Middle frontal gyrus (tissue), 1 donor: ENCODE data around the gene ARL15.
"Not testable (repeated sequence)": the region's sequence is repeated elsewhere in the genome, so short reads cannot be mapped to it uniquely, and the experiment has no call there.

Source experiments
- DNase-seq: peaks from one replicate; pipeline ENCODE4 v3.0.0-alpha.2; 2015; ENCODE audit warnings: low spot score; ENCODE audit errors: extremely low spot score

ARL15 gene

GRCh38 chr5:54310433-54311175 lies at the start of gene ARL15:
Gene ARL15, minus strand, starts transcription at chr5:54310573.
- DNase-seq: peak; percentile 95

GRCh38 chr5:54360089-54360488 lies 49.7 kb upstream of the ARL15 start:
- no peak for DNase-seq

DNA sequence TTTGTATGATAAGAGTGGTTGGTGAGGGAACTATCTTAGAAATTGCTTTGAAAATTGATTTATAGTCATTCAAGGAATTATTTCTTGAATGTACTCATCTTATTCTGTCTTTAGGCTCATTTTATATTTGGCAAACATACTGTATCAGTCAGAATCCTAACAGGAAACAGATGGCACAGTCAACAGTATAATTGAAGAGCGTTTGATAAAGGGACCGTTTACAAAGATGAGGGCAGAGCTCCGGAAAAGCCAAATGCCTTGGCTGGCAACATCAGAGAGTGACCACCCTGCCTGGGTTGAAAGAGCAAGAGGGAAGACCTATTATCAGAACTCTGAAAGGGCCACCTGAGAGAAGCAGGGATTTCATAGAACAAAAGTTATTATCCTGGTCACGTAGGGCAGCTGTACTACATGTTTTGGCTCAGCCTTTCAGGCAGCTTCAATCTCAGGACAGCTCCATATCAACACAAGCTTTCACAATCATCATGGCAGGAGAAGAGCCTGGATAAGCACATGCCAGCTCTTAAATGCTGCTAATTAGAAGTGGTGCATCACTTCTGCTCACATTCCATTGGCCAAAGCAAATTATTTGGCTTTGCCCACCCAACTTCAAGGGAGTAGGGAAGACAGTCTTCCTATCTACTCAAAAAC lies 47.2 kb upstream of the ARL15 start:
- DNase-seq: no peak

GRCh38 chr5:54353933-54354564 lies 43.7 kb upstream of the ARL15 start:
- DNase-seq: not testable (repeated sequence)

- not testable (repeated sequence) for DNase-seq
These were observed 42.2 kb upstream of the ARL15 start for GRCh38 chr5:54352580-54352979.

DNA sequence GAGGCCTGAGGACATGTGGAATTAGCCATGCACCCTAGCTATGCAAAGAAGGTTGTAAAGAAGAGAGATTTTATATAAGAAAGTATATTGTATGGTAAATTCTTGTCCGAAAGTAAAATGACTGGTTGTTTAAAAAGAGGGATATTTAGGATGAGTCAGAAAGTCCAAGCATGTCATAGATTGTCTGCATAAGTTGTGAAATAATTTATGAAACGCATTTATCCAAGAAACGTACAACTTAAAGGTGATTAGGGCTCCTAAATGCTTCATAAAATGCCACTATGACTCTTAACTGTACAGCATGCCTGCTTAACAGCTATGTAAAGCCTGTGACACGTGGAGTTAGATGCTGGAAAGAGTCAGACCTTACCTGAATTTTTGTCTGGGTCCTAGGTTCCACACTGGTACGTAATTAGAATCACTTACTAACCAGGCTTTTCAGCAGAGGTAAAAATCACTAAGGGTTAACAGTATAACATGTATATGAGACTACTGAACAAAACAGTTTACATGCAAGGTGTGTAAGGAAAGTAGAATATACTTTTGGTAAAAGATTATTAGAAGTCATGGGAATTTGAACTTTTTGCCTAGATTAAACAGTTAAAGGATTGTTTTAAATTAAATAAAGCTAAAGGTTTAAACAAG lies 37.0 kb upstream of the ARL15 start:
- no peak for DNase-seq

GRCh38 chr5:54344653-54345052 lies 34.3 kb upstream of the ARL15 start:
- no peak for DNase-seq

DNA sequence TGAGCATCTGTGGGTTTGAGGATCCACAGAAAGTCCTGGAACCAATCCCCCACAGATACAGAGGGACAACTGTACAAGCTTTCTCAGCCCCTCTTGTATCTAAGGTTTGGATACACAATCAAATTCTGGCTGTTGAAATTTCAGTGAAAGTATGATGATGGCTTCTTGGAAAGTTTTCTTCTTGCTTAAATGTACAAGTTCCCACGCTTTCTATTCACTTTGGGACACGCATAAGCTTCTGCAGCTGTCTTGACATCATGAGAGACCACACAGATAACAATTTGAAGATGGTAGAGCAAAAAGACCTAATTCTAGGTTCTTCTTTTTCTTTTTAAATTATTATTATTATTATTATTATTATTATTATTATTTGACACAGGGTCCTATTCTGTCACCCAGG lies 31.6 kb upstream of the ARL15 start:
- DNase-seq: no peak

DNA sequence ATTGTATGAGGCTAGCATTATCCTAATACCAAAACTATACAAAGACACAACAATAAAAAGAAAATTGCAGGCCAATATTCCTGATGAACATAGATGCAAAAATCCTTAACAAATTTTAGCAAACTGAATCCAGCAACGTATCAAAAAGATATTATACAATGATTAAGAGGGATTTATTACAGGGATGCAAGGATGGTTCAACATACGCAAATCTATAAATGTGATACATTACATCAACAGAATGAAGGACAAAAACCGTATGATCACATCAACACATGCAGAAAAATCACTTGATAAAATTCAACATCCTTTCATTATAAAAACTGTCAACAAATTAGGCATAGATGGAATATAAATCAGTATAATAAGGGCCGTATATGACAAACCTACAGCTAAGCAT lies 27.1 kb upstream of the ARL15 start:
- no peak for DNase-seq

DNA sequence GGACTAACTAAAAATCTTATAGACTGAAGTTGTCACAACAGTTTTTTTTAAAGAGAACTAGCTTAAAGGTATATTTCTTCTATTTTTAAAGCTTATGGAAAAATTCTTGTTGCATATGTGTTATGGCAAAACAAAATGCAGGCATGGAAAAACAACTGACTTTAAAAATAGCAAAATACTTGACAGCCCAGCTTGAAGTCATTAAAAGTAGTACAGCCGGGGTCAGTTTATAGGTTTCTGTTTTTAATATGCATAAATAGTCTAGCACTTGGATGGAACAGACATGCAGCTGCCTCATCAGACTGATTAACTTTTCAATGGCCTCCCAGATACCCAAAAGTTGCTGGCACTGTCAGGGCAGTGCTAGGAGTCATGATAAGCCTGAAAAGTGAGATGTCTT lies 22.3 kb upstream of the ARL15 start:
- no peak for DNase-seq

DNA sequence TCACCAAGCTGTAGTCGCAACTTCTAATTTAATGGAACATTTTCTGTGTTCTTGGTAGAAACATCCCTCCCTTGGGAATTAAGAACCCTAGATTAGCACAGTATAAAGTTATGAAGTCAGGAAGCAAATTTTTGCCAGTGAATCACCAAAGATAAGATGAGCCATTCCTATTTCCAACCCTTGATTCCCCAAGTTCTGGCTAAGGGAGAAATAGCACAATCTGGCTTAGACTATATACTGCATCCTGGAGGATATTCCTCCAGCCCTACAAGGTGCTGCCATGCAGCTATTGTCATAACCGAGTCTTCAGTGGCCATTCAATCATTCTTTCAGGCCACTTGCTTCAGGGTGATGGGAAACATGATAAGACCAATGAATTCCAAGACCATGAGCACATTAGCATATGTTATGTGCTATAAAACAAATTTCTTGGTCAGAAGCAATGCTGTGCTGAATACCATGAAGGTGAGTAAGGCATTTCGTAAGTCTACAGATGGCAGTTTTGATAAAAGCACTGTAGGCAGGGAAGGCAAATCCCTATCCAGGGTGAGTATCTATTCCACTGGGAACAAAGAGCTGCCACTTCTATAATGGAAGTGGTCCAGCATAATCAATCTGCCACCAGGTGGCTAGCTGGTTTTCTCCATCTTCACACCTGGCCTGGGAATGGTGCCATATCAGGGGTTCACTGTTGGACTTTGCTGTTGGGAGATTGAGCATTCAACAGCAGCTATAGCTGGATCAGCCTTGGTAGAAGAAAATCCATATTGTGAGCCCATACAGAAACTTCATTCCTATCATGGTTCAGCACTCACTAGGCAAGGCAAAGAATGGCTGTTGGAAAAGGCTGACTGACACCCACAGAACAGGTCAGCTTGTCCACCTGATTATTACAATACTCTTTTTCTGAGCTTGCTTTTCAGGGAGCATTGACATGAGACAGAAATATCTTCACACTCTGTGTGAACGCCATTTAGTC lies 19.6 kb upstream of the ARL15 start:
- no peak for DNase-seq

GRCh38 chr5:54326662-54327270 lies 16.4 kb upstream of the ARL15 start:
- no peak for DNase-seq

GRCh38 chr5:54325610-54326311 lies 15.4 kb upstream of the ARL15 start:
- DNase-seq: no peak

- DNase-seq: no peak
These were observed 14.9 kb upstream of the ARL15 start for GRCh38 chr5:54325272-54325609.

DNA sequence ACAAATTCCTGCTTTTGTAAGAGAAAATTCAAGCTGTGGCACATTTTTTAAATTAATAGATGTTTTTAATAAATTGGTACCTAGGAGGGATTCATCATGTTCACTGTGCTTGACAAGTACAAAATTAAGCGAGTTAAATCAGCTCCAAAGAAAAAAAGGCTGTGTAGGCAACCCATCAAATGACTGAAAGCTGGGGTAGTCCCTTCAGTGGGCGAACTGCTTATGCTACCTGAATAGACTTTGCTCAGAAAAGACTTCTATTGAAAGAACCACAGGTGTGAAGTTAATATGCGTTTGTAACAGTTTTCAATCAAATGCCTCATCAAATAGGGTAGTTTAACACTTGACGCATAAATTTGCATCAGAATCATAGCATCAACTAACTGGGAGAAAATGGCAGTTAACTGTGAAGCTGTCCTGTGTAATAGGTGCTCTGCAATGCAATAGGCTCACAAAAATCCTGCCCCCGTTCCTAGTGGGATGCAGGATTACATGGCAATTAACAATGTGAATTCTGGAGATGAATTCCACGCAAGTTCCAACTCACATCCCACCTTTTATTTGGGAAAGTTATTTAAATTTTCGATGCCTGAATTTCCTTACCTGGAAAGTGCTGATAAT lies 14.4 kb upstream of the ARL15 start:
- no peak for DNase-seq

DNA sequence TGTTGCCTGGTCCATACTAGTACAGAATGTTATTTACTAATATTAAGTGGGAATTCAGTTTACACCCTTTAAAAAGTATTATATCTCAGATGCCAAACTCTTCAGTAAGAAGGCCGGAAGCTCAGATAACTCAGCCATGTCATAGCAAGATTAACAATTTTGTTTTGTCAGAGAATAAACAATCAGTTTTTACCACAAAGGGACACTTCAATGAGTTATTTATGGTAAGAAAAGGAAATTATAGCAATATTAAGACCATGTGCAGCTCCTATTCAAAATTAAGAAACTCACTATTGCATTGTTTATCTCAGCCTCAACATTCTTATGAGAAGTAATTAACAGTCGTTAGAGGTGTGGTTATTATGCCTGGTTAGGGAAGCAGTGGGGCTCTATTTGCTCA lies 13.1 kb upstream of the ARL15 start:
- no peak for DNase-seq

DNA sequence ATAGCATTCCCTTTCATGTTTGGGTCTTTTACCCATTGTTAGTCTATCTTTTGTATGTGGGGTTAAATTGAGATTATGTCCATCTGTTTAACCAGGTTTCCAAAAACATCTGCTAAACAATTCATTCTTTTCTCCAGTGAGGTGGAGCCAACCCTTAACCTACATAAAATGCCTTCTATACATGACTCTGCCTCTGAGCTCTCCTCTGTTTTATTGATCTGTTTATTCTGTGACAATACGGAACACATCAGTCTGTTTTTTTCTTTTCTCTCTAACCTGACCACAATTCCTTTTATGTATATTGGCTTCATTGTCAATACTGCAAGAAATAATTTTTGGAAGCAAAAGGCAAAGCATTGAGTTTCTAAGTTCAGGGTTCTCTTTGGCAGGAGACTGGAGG lies 9.9 kb upstream of the ARL15 start:
- DNase-seq: no peak

- no peak for DNase-seq
These were observed 7.3 kb upstream of the ARL15 start for GRCh38 chr5:54317511-54318260.
